ENCODE measurements around the gene PGM2L1.
"Not testable (repeated sequence)": the region's sequence is repeated elsewhere in the genome, so short reads cannot be mapped to it uniquely, and the experiment has no call there.

Gene PGM2L1

GRCh38 chr11:74398244-74399159 is at the start of gene PGM2L1:
TSS of gene PGM2L1 (minus strand) at chr11:74398433. CDS start at chr11:74398161, 272 bp downstream.
- peak; percentile 94 for DNase-seq

- DNase-seq = no peak
Observed at GRCh38 chr11:74447720-74448119, 49.5 kb upstream of the PGM2L1 start.

- DNase-seq = no peak
Observed at GRCh38 chr11:74446532-74446938, 48.3 kb upstream of the PGM2L1 start.

GRCh38 chr11:74444173-74444826 is 46.1 kb upstream of the PGM2L1 start:
- DNase-seq = no peak

- DNase-seq = no peak
Observed at GRCh38 chr11:74443071-74443864, 45.0 kb upstream of the PGM2L1 start.

DNA sequence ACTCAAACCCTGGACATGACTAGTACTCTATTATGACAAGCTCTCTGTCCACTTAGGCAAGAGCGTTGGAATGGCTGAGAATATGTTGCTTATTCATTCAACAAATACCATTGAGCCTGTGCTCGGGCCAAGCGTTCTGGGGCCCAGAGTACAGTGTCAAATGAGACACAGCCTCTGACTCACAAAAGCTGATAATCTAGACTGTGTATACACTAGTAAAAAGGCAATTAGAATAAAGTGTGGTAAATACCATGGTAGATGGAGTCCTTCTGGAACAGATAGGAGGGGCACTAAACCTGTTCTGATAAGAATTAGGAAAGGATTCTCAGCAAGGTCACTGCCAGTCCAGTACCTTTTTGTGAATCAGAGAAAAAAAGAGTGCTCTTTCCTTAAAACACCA is 44.4 kb upstream of the PGM2L1 start:
- no peak for DNase-seq

- DNase-seq = no peak
Observed at GRCh38 chr11:74438681-74439080, 40.4 kb upstream of the PGM2L1 start.

DNA sequence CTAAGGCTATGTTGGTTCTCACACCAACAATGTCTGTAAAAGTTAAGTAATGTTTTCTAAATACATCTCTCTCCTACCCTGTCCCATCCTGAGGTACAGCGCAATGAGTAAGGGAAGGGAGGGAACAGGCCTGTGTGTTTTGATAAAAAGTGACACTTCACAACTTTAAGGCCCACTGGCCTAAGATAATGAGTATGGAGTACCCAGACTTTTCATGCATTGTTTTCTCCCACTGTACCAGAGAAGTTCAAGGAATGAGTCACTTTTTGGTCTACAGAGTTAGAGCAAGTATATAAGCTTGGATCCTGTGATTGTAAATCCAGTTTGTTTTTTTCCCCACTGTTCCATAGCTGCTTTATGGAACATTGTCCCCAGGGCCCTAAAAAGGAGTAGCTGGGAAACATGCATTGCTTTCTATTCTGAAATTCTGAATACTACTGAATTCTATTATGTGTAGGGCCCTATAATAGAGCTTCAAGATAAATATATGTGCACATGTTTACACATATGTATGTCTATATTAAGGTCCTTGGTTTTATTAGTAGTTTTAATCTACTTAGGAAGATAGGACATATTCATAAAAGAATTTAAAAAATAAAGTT is 39.3 kb upstream of the PGM2L1 start:
- DNase-seq = no peak

DNA sequence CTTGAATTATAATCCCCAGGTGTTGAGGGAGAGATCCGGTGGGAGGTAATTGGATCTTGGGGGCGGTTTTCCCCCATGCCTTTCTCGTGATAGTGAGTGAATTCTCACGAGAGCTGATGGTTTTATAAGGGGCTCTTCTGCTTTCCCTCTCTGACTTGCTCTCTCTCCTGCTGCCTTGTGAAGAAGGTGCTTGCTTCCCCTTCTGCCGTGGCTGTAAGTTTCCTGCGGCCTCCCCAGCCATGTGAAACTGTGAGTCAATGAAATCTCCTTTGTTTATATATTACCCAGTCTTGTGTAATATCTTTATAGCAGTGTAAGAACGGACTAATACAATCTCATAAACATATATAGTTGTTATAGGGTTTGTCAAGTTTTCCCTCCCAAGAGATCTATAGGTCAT is 36.3 kb upstream of the PGM2L1 start:
- DNase-seq = no peak

DNA sequence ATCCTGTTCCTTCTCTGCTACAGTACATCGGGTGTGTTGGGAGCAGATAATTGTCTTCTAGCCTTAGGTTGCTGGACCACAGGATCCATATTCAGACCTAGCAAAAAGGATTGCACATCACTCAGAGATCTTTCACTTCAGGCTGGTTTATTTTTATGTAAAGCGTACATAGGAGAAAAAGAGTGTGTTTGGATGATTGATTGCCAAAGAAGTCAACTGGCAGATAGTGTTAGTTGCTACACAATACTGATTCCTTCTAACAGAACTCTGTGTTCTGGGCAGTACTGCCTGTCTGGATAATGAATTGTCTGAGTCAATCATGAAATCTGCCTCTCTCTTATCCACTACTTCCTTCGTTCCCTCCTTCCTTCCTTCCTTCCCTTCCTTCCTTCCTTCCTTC is 31.0 kb upstream of the PGM2L1 start:
- DNase-seq = no peak

- DNase-seq = no peak
Observed at GRCh38 chr11:74427384-74427886, 29.2 kb upstream of the PGM2L1 start.

DNA sequence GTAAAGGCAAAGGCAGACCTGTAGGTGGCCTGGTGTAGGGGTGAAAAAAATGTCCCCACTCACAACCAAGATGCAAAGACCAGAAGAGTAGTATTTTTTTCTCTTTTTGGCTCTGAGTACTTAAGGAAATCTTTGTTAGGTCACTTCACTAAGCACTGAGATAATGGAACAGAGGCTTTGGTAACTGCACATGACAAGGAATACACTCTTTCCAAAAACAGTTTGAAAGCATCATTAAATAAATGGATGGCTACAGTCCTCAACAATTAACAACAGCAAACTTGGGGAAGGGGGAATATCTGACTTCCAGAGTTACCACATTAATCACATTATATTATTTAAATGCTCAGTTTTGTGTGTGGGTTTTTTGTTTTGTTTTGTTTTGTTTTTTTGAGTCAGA is 26.9 kb upstream of the PGM2L1 start:
- no peak for DNase-seq

DNA sequence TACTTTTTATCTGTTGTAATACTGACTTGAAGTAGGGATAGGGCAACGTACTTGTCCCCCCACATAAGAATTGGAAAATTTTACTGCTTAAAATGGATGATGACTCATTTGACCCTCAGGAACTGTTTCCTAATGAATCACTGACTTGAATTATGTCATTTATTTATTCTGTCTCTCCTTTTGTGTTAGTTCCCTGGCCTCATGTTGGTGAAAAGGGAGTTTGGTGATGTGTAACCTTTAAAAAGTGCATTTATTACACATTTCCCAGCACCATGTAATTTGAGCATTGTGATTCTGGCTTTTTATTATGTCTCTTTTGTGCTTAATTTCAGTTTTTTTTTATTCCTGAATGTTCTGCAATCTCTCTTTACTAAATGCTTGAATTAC is 20.3 kb upstream of the PGM2L1 start:
- DNase-seq = no peak

GRCh38 chr11:74417860-74418508 is 19.8 kb upstream of the PGM2L1 start:
- DNase-seq = no peak

GRCh38 chr11:74417379-74417804 is 19.2 kb upstream of the PGM2L1 start:
- peak; percentile 40 for DNase-seq

- DNase-seq = not testable (repeated sequence)
Observed at GRCh38 chr11:74416974-74417373, 18.7 kb upstream of the PGM2L1 start.

DNA sequence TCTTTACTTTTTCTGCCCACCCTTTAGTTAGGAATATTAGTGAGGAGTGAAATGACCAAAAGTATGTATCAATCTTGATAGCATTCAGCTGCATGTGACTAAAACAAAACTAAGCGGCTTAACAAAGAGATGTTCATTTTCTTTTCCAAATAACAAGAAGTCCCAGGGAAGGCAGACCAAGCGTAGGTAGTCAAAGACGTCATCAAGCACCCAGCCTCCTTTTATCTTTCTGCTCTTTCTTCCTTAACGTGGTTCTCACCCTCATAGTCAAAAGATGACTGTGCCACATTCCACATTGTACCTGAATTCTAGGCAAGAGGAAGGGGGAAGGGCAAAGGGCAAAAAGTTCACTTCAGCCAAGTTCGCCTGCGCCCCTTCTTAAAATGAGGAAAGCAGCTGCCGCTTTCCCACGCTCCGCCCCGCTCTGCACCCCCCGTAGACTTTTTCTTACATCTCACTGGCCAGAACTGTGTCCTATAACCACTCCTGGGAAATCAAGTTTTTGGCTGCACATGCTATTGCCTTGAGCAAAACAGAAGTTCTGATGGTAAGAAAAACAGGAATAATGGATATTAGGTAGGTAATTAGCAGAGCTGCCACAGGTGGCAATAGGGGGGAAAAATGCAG is 14.6 kb upstream of the PGM2L1 start:
- DNase-seq = no peak

DNA sequence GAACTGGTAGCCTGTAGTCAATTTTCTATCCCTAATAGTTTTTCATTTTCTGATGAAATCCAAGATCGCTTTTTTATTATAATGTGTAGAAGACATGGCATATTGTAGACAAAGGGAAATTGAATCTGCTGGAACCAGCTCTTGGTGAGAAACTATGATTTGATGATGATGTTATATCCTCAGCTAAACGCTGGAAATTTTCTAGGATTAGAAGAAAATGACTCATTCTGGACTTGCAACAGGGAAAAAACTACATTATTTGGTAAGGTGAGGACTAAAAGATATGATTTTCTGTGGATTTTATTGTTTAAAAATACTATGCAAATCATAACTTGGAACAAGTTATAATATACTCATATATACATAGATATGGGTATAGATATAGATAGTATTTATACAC is 14.1 kb upstream of the PGM2L1 start:
- no peak for DNase-seq

DNA sequence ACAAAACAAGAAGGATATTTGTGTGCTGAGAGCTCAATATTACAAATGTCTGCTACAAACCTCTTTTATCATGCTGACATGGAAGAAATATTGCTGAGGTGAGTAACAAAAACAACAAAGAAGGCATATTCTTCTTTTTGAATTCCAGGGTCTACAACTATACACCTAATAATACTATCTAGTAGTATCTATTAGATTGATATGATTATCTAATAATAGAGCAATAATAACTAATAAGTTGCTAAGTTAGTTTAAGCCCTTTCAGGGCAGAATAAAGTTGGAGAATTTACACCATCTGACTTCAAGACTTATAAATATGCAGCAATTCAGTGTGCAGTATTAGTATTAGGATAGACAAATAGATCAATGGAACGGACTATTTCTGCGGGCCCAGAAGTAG is 11.4 kb upstream of the PGM2L1 start:
- DNase-seq = no peak

GRCh38 chr11:74403607-74404321 is 5.5 kb upstream of the PGM2L1 start:
- DNase-seq = no peak

GRCh38 chr11:74400606-74401005 is 2.4 kb upstream of the PGM2L1 start:
- no peak for DNase-seq

Data from CD4-positive, alpha-beta T cell treated with Interleukin-21 for 1 hour (primary cell).